HepG2 (cell line): ENCODE results near the gene ZNF853. TPM values are rescaled to one million over a fixed set of nuclear protein-coding genes. Genes with fewer than 3 reads are reported as not detected.

Experiments used
- CHD2 ChIP-seq: IDR thresholded peaks from 2 replicates; pipeline ENCODE4 v1.6.1; 2011; ENCODE audit warnings: low read depth, low read length, improper control_type of control experiment
- ETV6 ChIP-seq: sonication (generic); formaldehyde crosslinking; conservative IDR thresholded peaks from 2 replicates; pipeline ENCODE4 v1.4.0; 2020; ENCODE audit warnings: missing genetic modification reagents
- GMEB2 ChIP-seq: IDR thresholded peaks from 2 replicates; pipeline ENCODE4 v1.6.1; 2016; ENCODE audit warnings: missing biosample characterization, missing genetic modification reagents, low read depth
- MYPOP ChIP-seq: sonication (generic); formaldehyde crosslinking; IDR thresholded peaks from 2 replicates; pipeline ENCODE4 v1.8.1; 2023; ENCODE audit warnings: mild to moderate bottlenecking, moderate library complexity, missing genetic modification reagents
- RXRA ChIP-seq: sonication (generic); formaldehyde crosslinking; IDR thresholded peaks from 2 replicates; pipeline ENCODE4 v1.5.1; 2020; ENCODE audit warnings: missing genetic modification reagents
- SAP130 ChIP-seq: IDR thresholded peaks from 2 replicates; pipeline ENCODE4 v1.6.1; 2016; ENCODE audit warnings: low read depth
- SOX13 ChIP-seq, 3 experiments: fragments of 450-650 bp in 1 of 3; sonication (generic) in 1 of 3; formaldehyde crosslinking in 1 of 3; IDR thresholded peaks in 2 of 3; conservative IDR thresholded peaks in 1 of 3; 2 replicates each; pipeline versions ENCODE4 v1.5.0 to v1.6.1; 2016 to 2020; ENCODE audit warnings: antibody characterized with exemption in 1 of 3, mild to moderate bottlenecking in 1 of 3, missing compliant biosample characterization in 1 of 3, missing genetic modification reagents in 1 of 3, moderate library complexity in 1 of 3
- TCF7 ChIP-seq: sonication (generic); IDR thresholded peaks from 2 replicates; pipeline ENCODE4 v1.6.1; 2016; ENCODE audit warnings: antibody characterized with exemption, low read depth
- ZNF143 ChIP-seq: sonication (generic); formaldehyde crosslinking; IDR thresholded peaks from 2 replicates; pipeline ENCODE4 v1.4.0; 2020; ENCODE audit warnings: missing genetic modification reagents
- ZNF264 ChIP-seq: sonication (generic); formaldehyde crosslinking; IDR thresholded peaks from 2 replicates; pipeline ENCODE4 v1.4.0; 2020; ENCODE audit warnings: missing genetic modification reagents
- ZNF296 ChIP-seq: sonication (generic); formaldehyde crosslinking; conservative IDR thresholded peaks from 2 replicates; pipeline ENCODE4 v1.5.0; 2020; ENCODE audit warnings: mild to moderate bottlenecking, missing genetic modification reagents
- ZNF616 ChIP-seq: sonication (generic); formaldehyde crosslinking; IDR thresholded peaks from 2 replicates; pipeline ENCODE4 v1.5.0; 2020; ENCODE audit warnings: low read depth, mild to moderate bottlenecking, missing genetic modification reagents
- ZNF713 ChIP-seq: sonication (generic); formaldehyde crosslinking; IDR thresholded peaks from 2 replicates; pipeline ENCODE4 v1.4.0; 2020; ENCODE audit warnings: mild to moderate bottlenecking, missing genetic modification reagents
- polyA plus RNA-seq, 8 experiments: library from polyadenylated mRNA; depleted of rRNA in 3 of 8; stranded (reverse) in 7 of 8; unstranded in 1 of 8; fragments of >200 nt; fragmentation: Illumina TruSeq in 4 of 8; extraction: Trizol in 4 of 8; gene quantifications; 2 replicates each; pipeline versions ENCODE4 v1.2.1 to v1.2.3, GENCODE V29; 2011 to 2016; ENCODE audit warnings: low read depth in 4 of 8, missing spikeins in 1 of 8, mixed read lengths in 1 of 8; ENCODE audit not compliant: insufficient read depth in 1 of 8
- total RNA-seq, 5 experiments: library from RNA; depleted of rRNA; stranded (reverse); fragments of >200 nt; fragmentation: Illumina TruSeq; extraction: Trizol; gene quantifications; 2 replicates each; pipeline ENCODE4 v1.2.3, GENCODE V29; 2016; ENCODE audit warnings: low read depth in 1 of 5
- TF ChIP-seq, protein P1 (sequence below): sonication (generic); formaldehyde crosslinking; conservative IDR thresholded peaks from 2 replicates; pipeline ENCODE4 v1.8.0; 2022; ENCODE audit warnings: mild to moderate bottlenecking, moderate library complexity, missing genetic modification reagents
- TF ChIP-seq, protein P2 (sequence below): sonication (generic); formaldehyde crosslinking; IDR thresholded peaks from 2 replicates; pipeline ENCODE4 v1.4.0; 2020; ENCODE audit warnings: low read depth, missing genetic modification reagents
- TF ChIP-seq, protein P3 (sequence below): sonication (generic); formaldehyde crosslinking; IDR thresholded peaks from 2 replicates; pipeline ENCODE4 v1.5.1; 2020; ENCODE audit warnings: mild to moderate bottlenecking, missing genetic modification reagents, borderline replicate concordance
- TF ChIP-seq, protein P4 (sequence below): IDR thresholded peaks from 2 replicates; pipeline ENCODE4 v1.6.1; 2018; ENCODE audit warnings: missing genetic modification reagents

ZNF853 gene
- total and polyA plus RNA-seq, 2 of the 13 experiments (the other 11 are each of a cell fraction or from before 2014, with no cell fraction given) = 2.1 to 6.2 TPM

DNA sequence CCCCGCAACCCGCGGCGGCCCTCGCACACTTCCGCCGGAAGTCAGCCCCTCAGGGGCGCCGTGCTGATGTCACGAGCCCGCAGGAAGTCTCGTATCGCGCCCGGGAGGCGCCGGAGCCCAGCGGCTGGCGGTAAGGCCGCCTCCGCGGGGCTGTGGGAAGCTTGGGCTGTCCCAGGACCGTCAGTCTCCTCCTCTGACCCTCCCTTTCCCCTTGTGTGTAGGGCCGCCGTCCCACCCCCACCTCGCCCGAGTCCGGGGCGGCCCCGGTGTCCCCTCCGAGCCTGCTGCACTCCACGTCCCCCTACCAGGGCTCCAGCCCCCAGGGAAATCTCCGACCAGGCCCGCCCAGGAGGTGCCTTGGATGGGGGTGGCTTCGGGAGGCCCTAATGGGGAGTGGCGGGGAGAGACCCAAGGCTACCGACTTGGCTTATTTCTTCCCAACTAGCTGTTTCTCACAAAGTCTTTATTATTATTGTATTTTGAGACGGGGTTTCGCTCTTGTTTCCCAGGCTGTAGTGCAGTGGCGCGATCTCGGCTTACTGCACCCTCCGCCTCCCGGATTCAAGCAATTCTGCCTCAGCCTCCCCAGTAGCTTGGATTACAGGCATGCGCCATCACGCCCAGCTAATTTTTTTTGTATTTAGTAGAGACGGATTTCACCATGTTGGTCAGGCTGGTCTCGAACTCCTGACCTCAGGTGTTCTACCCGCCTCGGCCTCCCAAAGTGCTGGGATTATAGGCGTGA is 37.9 kb upstream of the ZNF853 start, which contains the start of gene ZDHHC4 (continued):
- TF ChIP-seq GMEB2 (CRISPR knock-in tag) (0 out of 2 replicates have a peak, but pooled peaks have one; percentile 14), ETV6 (CRISPR knock-in tag) (peak; percentile 76), MYPOP (CRISPR knock-in tag) (no peak), ZNF616 (0 out of 2 replicates have a peak, but pooled peaks have one; percentile 24), ZNF296 (CRISPR knock-in tag) (peak; percentile 74), ZNF264 (CRISPR knock-in tag) (no peak), ZNF713 (CRISPR knock-in tag) (0 out of 2 replicates have a peak, but pooled peaks have one; percentile 38), ZNF143 (CRISPR knock-in tag) (peak; percentile 48), TCF7 (no peak), CHD2 (peak; percentile 74), SOX13 (IDR thresholded peaks at IDR 0.05) (no peak), SOX13 (CRISPR knock-in tag; conservative IDR thresholded peaks at IDR 0.05 in 1 of 2, IDR thresholded peaks at IDR 0.05 in 1 of 2) (peak in 1 of 2 experiments; percentile 58; a peak in 2 of 4 replicates), SAP130 (CRISPR knock-in tag) (peak; percentile 88), RXRA (peak; percentile 78)
- TF ChIP-seq, protein P1, sequence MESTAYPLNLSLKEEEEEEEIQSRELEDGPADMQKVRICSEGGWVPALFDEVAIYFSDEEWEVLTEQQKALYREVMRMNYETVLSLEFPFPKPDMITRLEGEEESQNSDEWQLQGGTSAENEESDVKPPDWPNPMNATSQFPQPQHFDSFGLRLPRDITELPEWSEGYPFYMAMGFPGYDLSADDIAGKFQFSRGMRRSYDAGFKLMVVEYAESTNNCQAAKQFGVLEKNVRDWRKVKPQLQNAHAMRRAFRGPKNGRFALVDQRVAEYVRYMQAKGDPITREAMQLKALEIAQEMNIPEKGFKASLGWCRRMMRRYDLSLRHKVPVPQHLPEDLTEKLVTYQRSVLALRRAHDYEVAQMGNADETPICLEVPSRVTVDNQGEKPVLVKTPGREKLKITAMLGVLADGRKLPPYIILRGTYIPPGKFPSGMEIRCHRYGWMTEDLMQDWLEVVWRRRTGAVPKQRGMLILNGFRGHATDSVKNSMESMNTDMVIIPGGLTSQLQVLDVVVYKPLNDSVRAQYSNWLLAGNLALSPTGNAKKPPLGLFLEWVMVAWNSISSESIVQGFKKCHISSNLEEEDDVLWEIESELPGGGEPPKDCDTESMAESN (CRISPR knock-in tag) = no peak; the same call in 1 of the 2 replicates
- TF ChIP-seq, protein P2, sequence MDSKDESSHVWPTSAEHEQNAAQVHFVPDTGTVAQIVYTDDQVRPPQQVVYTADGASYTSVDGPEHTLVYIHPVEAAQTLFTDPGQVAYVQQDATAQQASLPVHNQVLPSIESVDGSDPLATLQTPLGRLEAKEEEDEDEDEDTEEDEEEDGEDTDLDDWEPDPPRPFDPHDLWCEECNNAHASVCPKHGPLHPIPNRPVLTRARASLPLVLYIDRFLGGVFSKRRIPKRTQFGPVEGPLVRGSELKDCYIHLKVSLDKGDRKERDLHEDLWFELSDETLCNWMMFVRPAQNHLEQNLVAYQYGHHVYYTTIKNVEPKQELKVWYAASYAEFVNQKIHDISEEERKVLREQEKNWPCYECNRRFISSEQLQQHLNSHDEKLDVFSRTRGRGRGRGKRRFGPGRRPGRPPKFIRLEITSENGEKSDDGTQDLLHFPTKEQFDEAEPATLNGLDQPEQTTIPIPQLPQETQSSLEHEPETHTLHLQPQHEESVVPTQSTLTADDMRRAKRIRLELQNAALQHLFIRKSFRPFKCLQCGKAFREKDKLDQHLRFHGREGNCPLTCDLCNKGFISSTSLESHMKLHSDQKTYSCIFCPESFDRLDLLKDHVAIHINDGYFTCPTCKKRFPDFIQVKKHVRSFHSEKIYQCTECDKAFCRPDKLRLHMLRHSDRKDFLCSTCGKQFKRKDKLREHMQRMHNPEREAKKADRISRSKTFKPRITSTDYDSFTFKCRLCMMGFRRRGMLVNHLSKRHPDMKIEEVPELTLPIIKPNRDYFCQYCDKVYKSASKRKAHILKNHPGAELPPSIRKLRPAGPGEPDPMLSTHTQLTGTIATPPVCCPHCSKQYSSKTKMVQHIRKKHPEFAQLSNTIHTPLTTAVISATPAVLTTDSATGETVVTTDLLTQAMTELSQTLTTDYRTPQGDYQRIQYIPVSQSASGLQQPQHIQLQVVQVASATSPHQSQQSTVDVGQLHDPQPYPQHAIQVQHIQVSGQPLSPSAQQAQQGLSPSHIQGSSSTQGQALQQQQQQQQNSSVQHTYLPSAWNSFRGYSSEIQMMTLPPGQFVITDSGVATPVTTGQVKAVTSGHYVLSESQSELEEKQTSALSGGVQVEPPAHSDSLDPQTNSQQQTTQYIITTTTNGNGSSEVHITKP (CRISPR knock-in tag) = peak; percentile 65; the same call in 1 of the 2 replicates
- TF ChIP-seq, protein P3, sequence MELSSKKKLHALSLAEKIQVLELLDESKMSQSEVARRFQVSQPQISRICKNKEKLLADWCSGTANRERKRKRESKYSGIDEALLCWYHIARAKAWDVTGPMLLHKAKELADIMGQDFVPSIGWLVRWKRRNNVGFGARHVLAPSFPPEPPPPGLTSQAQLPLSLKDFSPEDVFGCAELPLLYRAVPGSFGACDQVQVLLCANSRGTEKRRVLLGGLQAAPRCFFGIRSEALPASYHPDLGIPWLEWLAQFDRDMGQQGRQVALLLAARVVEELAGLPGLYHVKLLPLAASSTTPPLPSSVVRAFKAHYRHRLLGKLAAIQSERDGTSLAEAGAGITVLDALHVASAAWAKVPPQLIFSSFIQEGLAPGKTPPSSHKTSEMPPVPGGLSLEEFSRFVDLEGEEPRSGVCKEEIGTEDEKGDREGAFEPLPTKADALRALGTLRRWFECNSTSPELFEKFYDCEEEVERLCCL = no peak; the same call in 1 of the 2 replicates
- TF ChIP-seq, protein P4, sequence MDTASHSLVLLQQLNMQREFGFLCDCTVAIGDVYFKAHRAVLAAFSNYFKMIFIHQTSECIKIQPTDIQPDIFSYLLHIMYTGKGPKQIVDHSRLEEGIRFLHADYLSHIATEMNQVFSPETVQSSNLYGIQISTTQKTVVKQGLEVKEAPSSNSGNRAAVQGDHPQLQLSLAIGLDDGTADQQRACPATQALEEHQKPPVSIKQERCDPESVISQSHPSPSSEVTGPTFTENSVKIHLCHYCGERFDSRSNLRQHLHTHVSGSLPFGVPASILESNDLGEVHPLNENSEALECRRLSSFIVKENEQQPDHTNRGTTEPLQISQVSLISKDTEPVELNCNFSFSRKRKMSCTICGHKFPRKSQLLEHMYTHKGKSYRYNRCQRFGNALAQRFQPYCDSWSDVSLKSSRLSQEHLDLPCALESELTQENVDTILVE (CRISPR knock-in tag) = peak; percentile 52
